ENCODE results near the gene PRR15.

The PRR15 gene

DNA sequence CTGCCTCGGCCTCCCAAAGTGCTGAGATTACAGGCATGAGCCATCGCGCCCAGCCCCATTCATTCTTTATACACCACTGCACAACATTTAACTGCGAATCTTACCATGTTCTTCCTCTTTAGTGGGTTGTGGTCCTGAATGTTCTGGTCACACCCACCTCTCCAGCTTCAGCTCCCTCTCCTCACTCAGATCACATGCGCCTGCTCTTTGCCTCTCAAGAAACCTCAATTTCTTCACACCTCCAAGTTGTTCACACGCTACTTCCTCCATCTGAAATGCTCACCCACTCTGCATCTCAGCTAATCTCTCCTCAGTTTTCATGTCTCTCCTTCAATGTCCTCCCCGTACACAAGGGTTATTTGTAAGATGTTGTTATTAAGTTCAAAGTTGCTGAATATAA, 2.4 kb upstream of the PRR15 start:
- Histone ChIP-seq H3K36me3 (ENCODE audit: insufficient read depth, low read length) (no peaks in the 10 kb centered on the region), H3K4me3 (ENCODE audit: low read depth in 1 of 2, low read length in 2 of 2) (no peak overlapping the region), H3K4me2 (ENCODE audit: insufficient read depth, low read length) (no peak overlapping the region), H3K9me3 (ENCODE audit: insufficient read depth, low read length, severe bottlenecking) (no peaks in the 10 kb centered on the region), H3K27ac (ENCODE audit: low read length) (no peak overlapping the region), H3K4me1 (ENCODE audit: insufficient read depth, low read length) (peaks cover 14% of the 10 kb centered on the region; the same call in 1 of the 2 replicates), H3K27me3 (ENCODE audit: insufficient read depth, low read length, poor library complexity) (peaks cover 40% of the 10 kb centered on the region), H3K9ac (ENCODE audit: low read depth, low read length) (no peak overlapping the region), H3K79me2 (ENCODE audit: insufficient read depth, low read length) (no peaks in the 10 kb centered on the region), H2AFZ (ENCODE audit: low read depth, low read length) (no peak overlapping the region), H4K20me1 (ENCODE audit: insufficient read depth, low read length) (no peaks in the 10 kb centered on the region)
- TF ChIP-seq EZH2 (IDR thresholded peaks at IDR 0.05; ENCODE audit: borderline replicate concordance, low read depth, low read length, severe bottlenecking) (no peak), CTCF (IDR thresholded peaks at IDR 0.05; ENCODE audit: borderline replicate concordance, extremely low read depth, low read length, poor library complexity, severe bottlenecking) (no peak)
- DNase-seq (no peak), ATAC-seq (ENCODE audit: insufficient read depth, low read depth) (no peak)

GRCh38 chr7:29562307-29562706, 1.3 kb upstream of the PRR15 start:
- no peak overlapping the region for H3K9ac ChIP-seq (ENCODE audit: low read depth, low read length)
- H3K79me2 ChIP-seq (ENCODE audit: insufficient read depth, low read length), result no peaks in the 10 kb centered on the region
- H3K9me3 ChIP-seq (ENCODE audit: insufficient read depth, low read length, severe bottlenecking), result no peaks in the 10 kb centered on the region
- no peak for ATAC-seq (ENCODE audit: insufficient read depth, low read depth)
- no peaks in the 10 kb centered on the region for H4K20me1 ChIP-seq (ENCODE audit: insufficient read depth, low read length)
- no peak for DNase-seq
- peaks cover 36% of the 10 kb centered on the region for H3K27me3 ChIP-seq (ENCODE audit: insufficient read depth, low read length, poor library complexity)
- no peaks in the 10 kb centered on the region for H3K36me3 ChIP-seq (ENCODE audit: insufficient read depth, low read length)
- H3K4me1 ChIP-seq (ENCODE audit: insufficient read depth, low read length), result peaks cover 14% of the 10 kb centered on the region; the same call in 1 of the 2 replicates
- H2AFZ ChIP-seq (ENCODE audit: low read depth, low read length), result no peak overlapping the region
- H3K4me3 ChIP-seq (ENCODE audit: low read depth in 1 of 2, low read length in 2 of 2), result no peak overlapping the region
- TF ChIP-seq CTCF (IDR thresholded peaks at IDR 0.05; ENCODE audit: borderline replicate concordance, extremely low read depth, low read length, poor library complexity, severe bottlenecking) (no peak), EZH2 (IDR thresholded peaks at IDR 0.05; ENCODE audit: borderline replicate concordance, low read depth, low read length, severe bottlenecking) (no peak)
- no peak overlapping the region for H3K4me2 ChIP-seq (ENCODE audit: insufficient read depth, low read length)
- no peak overlapping the region for H3K27ac ChIP-seq (ENCODE audit: low read length)

DNA sequence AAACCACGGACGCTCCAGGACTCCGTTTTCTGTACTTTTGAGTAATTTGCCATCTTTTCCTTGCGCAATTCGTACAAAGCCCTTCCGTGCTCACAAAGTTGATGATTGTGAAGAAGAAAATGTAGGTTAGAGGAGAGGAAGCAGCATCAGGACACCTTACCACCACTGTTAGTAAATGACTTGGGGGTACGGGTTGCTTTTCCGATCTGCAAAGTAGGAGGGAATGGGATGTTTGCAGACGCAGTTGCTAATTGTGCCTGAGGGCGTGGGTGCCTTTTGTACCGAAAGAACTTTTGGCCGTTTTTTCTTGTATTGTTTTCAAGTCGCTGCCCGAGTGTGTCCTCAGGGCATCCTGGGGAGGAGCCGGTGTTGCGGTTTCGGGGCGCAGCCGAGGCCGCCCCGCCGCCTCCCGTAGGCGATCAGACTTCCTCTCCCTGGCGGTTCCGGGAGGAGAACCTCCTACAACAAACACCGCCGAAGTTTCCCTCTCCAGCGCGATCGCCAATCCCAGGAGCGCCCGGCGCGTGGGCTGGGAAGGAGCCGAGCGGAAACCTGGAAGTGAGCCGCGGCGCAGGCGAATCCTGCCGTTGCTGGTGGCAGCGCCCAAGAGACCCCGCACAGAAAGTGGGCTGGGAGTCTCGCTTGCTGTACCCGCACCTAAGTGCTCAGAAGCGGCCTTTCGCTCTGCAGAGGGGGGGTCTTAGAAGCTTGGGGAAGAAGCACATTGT, 1.0 kb downstream of the PRR15 start:
- ATAC-seq (ENCODE audit: insufficient read depth, low read depth) (peak; percentile 67), DNase-seq (peak; percentile 24)
- H3K27me3 ChIP-seq (ENCODE audit: insufficient read depth, low read length, poor library complexity), result peaks cover 45% of the 10 kb centered on the region
- H3K9me3 ChIP-seq (ENCODE audit: insufficient read depth, low read length, severe bottlenecking), result no peaks in the 10 kb centered on the region
- peak overlapping the region; percentile 42; the same call in 1 of the 2 replicates for H3K9ac ChIP-seq (ENCODE audit: low read depth, low read length)
- no peaks in the 10 kb centered on the region for H3K36me3 ChIP-seq (ENCODE audit: insufficient read depth, low read length)
- peak overlapping the region in 1 of 2 experiments; percentile 53; a peak in 3 of 4 replicates for H3K4me3 ChIP-seq (ENCODE audit: low read depth in 1 of 2, low read length in 2 of 2)
- H3K79me2 ChIP-seq (ENCODE audit: insufficient read depth, low read length), result no peaks in the 10 kb centered on the region
- H3K4me2 ChIP-seq (ENCODE audit: insufficient read depth, low read length), result peak overlapping the region; percentile 74
- H3K4me1 ChIP-seq (ENCODE audit: insufficient read depth, low read length), result peaks cover 14% of the 10 kb centered on the region; the same call in 1 of the 2 replicates
- TF ChIP-seq EZH2 (IDR thresholded peaks at IDR 0.05; ENCODE audit: borderline replicate concordance, low read depth, low read length, severe bottlenecking) (peak; percentile 70), CTCF (IDR thresholded peaks at IDR 0.05; ENCODE audit: borderline replicate concordance, extremely low read depth, low read length, poor library complexity, severe bottlenecking) (no peak)
- peak overlapping the region; percentile 47 for H2AFZ ChIP-seq (ENCODE audit: low read depth, low read length)
- no peaks in the 10 kb centered on the region for H4K20me1 ChIP-seq (ENCODE audit: insufficient read depth, low read length)
- H3K27ac ChIP-seq (ENCODE audit: low read length), result no peak overlapping the region

All from DND-41 (cell line).